BJ (cell line): ENCODE measurements around the gene ADAM29. TPM values are rescaled to one million over a fixed set of nuclear protein-coding genes. Genes with fewer than 3 reads are reported as not detected.

Source experiments
- CTCF ChIA-PET: fragments of 350-600 bp; formaldehyde crosslinking; extraction: SDS; loops from one replicate; lab custom pipeline; 2021; ENCODE audit warnings: antibody characterized with exemption, inconsistent platforms; lab: Yijun Ruan, JAX
- POLR2A ChIA-PET: fragments of 300-600 bp; sonication (Branson Sonifier 250); formaldehyde crosslinking; extraction: SDS; loops from one replicate; lab custom pipeline; 2021; ENCODE audit warnings: antibody characterized with exemption; lab: Charles Lee
- DNase-seq: peaks from one replicate; pipeline ENCODE4 v3.0.0-alpha.2; 2011; ENCODE audit warnings: low read depth
- H3K27me3 ChIP-seq: 2 replicates; pipeline ENCODE4 v1.6.0; 2011; ENCODE audit warnings: low read length; ENCODE audit not compliant: control insufficient read depth, insufficient read depth
- H3K36me3 ChIP-seq: 2 replicates; pipeline ENCODE4 v1.5.1; 2011; ENCODE audit warnings: low read length; ENCODE audit not compliant: control insufficient read depth, insufficient read depth
- H3K4me3 ChIP-seq: 2 replicates; pipeline ENCODE4 v1.5.1; 2011; ENCODE audit warnings: low read depth, mild to moderate bottlenecking, control low read depth, low read length
- CTCF ChIP-seq: IDR thresholded peaks from 2 replicates; pipeline ENCODE4 v1.5.1; 2011; ENCODE audit warnings: low read depth, mild to moderate bottlenecking, control low read depth, inconsistent platforms, low read length, moderate library complexity; ENCODE audit not compliant: insufficient read depth
- polyA plus RNA-seq: library from polyadenylated mRNA; depleted of rRNA; stranded (reverse); fragments of >200 nt; gene quantifications from 2 replicates; pipeline ENCODE4 v1.2.3, GENCODE V29; 2011

ADAM29 gene
- polyA plus RNA-seq, 1 experiment = not detected

DNA sequence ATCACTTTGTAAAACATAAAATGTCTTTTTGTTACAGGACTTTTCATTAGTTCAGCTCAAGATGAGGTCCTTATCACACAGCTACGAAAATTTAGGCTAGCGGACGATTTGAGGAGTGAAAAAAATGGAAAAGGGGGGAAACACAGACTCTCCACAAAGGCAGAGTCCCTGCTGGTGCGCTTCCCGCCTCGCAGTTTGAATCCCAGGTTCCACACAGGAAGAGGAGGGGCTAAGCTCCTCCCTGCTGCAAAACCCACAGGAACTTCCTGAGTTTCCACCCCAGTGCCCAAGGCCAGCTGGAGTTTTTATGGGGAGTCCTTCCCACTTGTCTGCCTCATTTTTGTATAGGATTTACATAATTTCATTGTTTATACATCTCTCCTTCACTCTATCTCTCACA is 11.2 kb downstream of the ADAM29 start:
- no peak for DNase-seq
- H3K4me3 ChIP-seq = no peak overlapping the region
- POLR2A ChIA-PET = no interaction called here
- no peaks in the 10 kb centered on the region for H3K27me3 ChIP-seq
- CTCF ChIA-PET = interaction anchor here (0.6 kb wide), 1 partner anchor 109 kb away, joined by 3 read pairs; no protein-coding TSS in a partner anchor
- no peak for TF ChIP-seq CTCF
- H3K36me3 ChIP-seq = no peaks in the 10 kb centered on the region

DNA sequence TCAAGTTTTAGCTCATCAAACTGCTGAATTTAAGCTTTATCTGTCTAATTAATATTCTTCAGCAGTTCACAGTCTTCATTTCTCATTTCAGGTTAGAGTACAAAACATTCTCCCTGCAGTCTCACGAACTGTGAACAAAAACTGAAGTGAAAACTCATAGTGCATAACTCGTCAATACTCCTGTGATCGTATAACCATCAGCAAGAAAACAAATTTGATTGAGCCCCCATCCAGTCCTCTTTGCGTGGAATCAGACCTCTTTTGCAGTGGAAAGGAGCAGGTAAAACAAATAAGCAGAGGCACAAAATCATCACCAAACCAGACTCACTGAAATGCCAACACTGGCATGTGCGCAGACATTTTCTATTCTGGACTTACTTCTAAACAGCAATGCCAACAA is 12.7 kb downstream of the ADAM29 start:
- no peak for DNase-seq
- CTCF ChIA-PET = no interaction called here
- POLR2A ChIA-PET = no interaction called here
- Histone ChIP-seq H3K36me3 (no peaks in the 10 kb centered on the region), H3K27me3 (no peaks in the 10 kb centered on the region), H3K4me3 (no peak overlapping the region)
- TF ChIP-seq CTCF = no peak

- POLR2A ChIA-PET = no interaction called here
- no peak for TF ChIP-seq CTCF
- Histone ChIP-seq H3K4me3 (no peak overlapping the region), H3K36me3 (no peaks in the 10 kb centered on the region), H3K27me3 (no peaks in the 10 kb centered on the region)
- CTCF ChIA-PET = no interaction called here
- DNase-seq = no peak
Observed at GRCh38 chr4:174933083-174933482, 14.9 kb downstream of the ADAM29 start.

DNA sequence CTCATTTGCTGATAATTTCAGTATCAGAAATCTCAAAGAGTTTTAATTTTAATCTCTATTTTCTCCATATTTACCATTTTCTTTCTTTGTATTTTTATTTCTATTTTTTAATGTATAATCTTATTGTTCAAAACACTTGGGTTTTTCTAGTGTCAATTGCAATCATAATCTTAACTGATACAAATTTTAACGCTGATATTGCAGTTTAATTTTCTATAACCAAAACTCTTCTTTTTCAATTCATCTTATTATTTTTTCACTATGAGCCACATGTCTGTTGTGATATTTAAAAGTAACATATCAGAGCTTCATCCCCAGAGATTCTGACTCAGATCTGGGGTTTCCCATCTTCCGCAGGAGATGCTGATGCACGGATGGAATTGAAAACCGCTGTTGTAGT is 16.2 kb downstream of the ADAM29 start:
- TF ChIP-seq CTCF = no peak
- ChIA-PET POLR2A (no interaction called here), CTCF (interaction anchor here (0.6 kb wide), 1 partner anchor 55 kb away, joined by 3 read pairs; no protein-coding TSS in a partner anchor)
- no peak overlapping the region for H3K4me3 ChIP-seq
- H3K27me3 ChIP-seq = no peaks in the 10 kb centered on the region
- H3K36me3 ChIP-seq = no peaks in the 10 kb centered on the region
- DNase-seq = no peak

GRCh38 chr4:174935607-174936006 is 17.4 kb downstream of the ADAM29 start:
- Histone ChIP-seq H3K36me3 (no peaks in the 10 kb centered on the region), H3K27me3 (no peaks in the 10 kb centered on the region), H3K4me3 (no peak overlapping the region)
- ChIA-PET CTCF (no interaction called here), POLR2A (no interaction called here)
- no peak for DNase-seq
- TF ChIP-seq CTCF = no peak
